ENCODE results near the gene FMO4.
"Not testable (repeated sequence)": the region's sequence is repeated elsewhere in the genome, so short reads cannot be mapped to it uniquely, and the experiment has no call there.

Gene FMO4

DNA sequence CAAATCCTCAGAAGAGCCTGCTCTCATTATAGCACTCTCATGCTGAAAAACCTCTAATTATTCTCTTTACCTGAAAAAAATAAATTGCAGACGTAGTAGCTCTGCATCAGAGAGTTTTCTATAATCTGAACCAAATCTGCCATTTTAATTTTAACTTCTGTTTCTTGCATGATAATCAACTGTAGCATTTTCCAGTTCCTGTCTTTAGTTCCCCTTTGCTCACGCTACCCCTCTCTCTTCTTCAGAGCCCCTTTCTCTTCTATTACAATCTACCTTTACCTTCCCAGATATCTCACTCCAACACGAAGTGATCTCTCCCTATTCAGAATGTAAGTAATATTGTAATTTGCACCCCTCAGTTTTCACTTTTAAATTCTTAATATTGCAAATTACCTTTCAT lies 34.3 kb upstream of the FMO4 start:
- TF ChIP-seq, protein P1, sequence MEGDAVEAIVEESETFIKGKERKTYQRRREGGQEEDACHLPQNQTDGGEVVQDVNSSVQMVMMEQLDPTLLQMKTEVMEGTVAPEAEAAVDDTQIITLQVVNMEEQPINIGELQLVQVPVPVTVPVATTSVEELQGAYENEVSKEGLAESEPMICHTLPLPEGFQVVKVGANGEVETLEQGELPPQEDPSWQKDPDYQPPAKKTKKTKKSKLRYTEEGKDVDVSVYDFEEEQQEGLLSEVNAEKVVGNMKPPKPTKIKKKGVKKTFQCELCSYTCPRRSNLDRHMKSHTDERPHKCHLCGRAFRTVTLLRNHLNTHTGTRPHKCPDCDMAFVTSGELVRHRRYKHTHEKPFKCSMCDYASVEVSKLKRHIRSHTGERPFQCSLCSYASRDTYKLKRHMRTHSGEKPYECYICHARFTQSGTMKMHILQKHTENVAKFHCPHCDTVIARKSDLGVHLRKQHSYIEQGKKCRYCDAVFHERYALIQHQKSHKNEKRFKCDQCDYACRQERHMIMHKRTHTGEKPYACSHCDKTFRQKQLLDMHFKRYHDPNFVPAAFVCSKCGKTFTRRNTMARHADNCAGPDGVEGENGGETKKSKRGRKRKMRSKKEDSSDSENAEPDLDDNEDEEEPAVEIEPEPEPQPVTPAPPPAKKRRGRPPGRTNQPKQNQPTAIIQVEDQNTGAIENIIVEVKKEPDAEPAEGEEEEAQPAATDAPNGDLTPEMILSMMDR (IDR thresholded peaks at IDR 0.05; ENCODE audit: extremely low read depth, missing control alignments): no peak
- no peak for DNase-seq (ENCODE audit: low spot score)

GRCh38 chr1:171280599-171280998 lies 33.4 kb upstream of the FMO4 start:
- TF ChIP-seq, protein P1 (IDR thresholded peaks at IDR 0.05; ENCODE audit: extremely low read depth, missing control alignments): no peak
- DNase-seq (ENCODE audit: low spot score): no peak

DNA sequence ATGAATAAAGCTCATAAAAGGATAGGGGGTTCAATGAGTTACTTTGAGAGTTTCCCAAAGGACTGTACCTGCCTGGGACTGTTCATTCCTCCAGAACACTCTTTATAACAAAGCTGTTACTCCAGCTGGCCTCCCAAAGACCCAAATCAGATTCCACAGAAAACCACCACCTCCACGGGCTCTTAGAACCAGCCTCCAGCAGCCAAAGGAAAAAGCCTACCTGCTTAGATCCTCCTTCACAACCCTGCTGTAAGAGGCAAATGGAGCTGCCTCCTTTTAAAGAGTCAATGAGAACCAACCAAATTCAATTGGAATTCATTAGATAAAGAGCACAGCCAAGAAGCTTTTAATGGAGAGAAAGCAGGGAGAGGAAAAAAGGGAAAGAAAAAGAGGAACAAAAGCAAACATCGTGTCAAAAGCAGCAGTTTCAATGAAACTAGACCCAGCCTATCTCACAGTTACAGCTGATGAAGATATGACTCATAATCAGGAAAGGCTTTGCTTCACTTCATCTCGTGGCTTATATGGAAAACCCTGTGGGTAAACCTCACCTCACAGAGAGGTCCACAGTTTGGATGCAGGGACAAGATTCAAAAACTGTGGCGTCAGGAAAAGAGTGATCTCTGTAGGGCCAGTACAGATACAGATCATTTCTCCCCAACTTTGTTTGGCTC lies 27.8 kb upstream of the FMO4 start:
- DNase-seq (ENCODE audit: low spot score): peak; percentile 9
- TF ChIP-seq, protein P1 (IDR thresholded peaks at IDR 0.05; ENCODE audit: extremely low read depth, missing control alignments): no peak

- TF ChIP-seq, protein P1 (IDR thresholded peaks at IDR 0.05; ENCODE audit: extremely low read depth, missing control alignments): no peak
- DNase-seq (ENCODE audit: low spot score): no peak
These were observed 23.4 kb upstream of the FMO4 start for GRCh38 chr1:171290621-171291020.

DNA sequence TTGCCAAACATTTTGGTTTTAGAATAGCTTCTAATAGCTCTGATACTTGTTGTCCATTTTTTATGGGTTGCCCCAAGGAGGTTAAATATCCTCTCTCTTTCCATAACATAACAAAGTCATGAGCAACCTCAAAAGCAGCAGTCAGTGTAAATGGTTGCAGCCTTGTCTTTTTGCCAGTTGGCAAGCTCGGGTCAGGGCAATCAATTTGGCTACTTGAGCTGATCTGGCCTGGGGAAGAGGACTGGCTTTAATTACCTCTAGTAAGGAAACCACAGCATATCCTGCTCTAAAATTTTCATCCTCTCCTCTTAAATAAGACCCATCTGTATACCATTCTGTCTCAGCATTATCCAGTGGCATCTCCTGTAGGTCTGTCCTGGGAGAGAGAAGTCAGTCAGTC lies 21.2 kb upstream of the FMO4 start:
- TF ChIP-seq, protein P1 (IDR thresholded peaks at IDR 0.05; ENCODE audit: extremely low read depth, missing control alignments): no peak
- DNase-seq (ENCODE audit: low spot score): no peak

GRCh38 chr1:171295383-171295782 lies 18.6 kb upstream of the FMO4 start:
- not testable (repeated sequence) for DNase-seq (ENCODE audit: low spot score)

DNA sequence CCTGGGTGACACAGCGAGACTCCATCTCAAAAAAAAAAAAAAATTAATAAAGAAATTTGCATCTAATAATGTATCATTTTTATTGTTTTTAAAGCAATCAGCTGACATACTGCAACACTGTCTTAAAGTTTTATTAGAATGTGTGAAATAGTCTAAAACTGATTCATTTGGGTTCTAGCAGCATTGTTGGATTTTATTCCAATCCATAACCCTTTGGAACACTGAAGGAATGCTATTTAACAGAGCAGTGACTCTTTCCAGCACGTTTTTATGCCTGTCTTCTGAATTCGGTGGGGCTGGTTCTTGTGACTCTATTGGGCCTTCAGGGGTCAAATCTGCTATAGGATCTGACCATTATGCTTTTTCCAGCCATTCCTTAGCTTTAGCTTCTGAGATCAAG lies 18.2 kb upstream of the FMO4 start:
- DNase-seq (ENCODE audit: low spot score): no peak
- TF ChIP-seq, protein P1 (IDR thresholded peaks at IDR 0.05; ENCODE audit: extremely low read depth, missing control alignments): no peak

GRCh38 chr1:171296897-171297296 lies 17.1 kb upstream of the FMO4 start:
- TF ChIP-seq, protein P1 (IDR thresholded peaks at IDR 0.05; ENCODE audit: extremely low read depth, missing control alignments): no peak
- no peak for DNase-seq (ENCODE audit: low spot score)

Measured in GM20000 (cell line).